HL-60 (cell line): ENCODE results near the gene DGCR8.

Experiments used
- CTCF ChIP-seq: IDR thresholded peaks from one replicate; pipeline ENCODE4 v1.5.1; 2011; ENCODE audit warnings: low read length, control low read depth, inconsistent platforms; ENCODE audit not compliant: insufficient read depth
- GABPA ChIP-seq: IDR thresholded peaks from 2 replicates; pipeline ENCODE4 v1.6.1; 2012; ENCODE audit warnings: low read depth
- POLR2AphosphoS5 ChIP-seq: IDR thresholded peaks from 2 replicates; pipeline ENCODE4 v1.6.1; 2012; ENCODE audit warnings: low read depth
- REST ChIP-seq: IDR thresholded peaks from 2 replicates; pipeline ENCODE4 v1.6.1; 2012; ENCODE audit warnings: low read depth; ENCODE audit not compliant: insufficient replicate concordance

GRCh38 chr22:20138868-20139267 is 58.8 kb downstream of the DGCR8 start:
- TF ChIP-seq POLR2AphosphoS5 (no peak), CTCF (no peak), GABPA (no peak), REST (no peak)
